HFFc6 (cell line): Measurements from ENCODE around the gene CYP26B1. TPM values are rescaled to one million over a fixed set of nuclear protein-coding genes. Genes with fewer than 3 reads are reported as not detected.

Experiments used
- DNase-seq: peaks from one replicate; pipeline ENCODE4 v3.0.0-alpha.2; 2018
- H3K27ac Mint-ChIP-seq: 2 replicates; pipeline ENCODE4 v1.8.0; 2020; ENCODE audit warnings: mild to moderate bottlenecking, mixed read lengths
- H3K27me3 Mint-ChIP-seq: 2 replicates; pipeline ENCODE4 v1.8.0; 2021; ENCODE audit warnings: mild to moderate bottlenecking, moderate library complexity, mixed read lengths; ENCODE audit not compliant: insufficient read depth
- H3K36me3 Mint-ChIP-seq: 2 replicates; pipeline ENCODE4 v1.8.0; 2021; ENCODE audit warnings: low read depth, mixed read lengths
- H3K4me1 Mint-ChIP-seq: 2 replicates; pipeline ENCODE4 v1.8.0; 2020; ENCODE audit warnings: low read depth, mixed read lengths
- H3K4me3 Mint-ChIP-seq: 2 replicates; pipeline ENCODE4 v1.8.0; 2020; ENCODE audit warnings: mild to moderate bottlenecking, moderate library complexity, mixed read lengths
- H3K9me3 Mint-ChIP-seq: 2 replicates; pipeline ENCODE4 v1.8.0; 2020; ENCODE audit warnings: mild to moderate bottlenecking, mixed read lengths
- CTCF ChIP-seq: fragments of 200-600 bp; sonication (generic); IDR thresholded peaks from 2 replicates; pipeline ENCODE4 v1.5.0; 2021; ENCODE audit warnings: antibody characterized with exemption, mild to moderate bottlenecking
- total RNA-seq, 6 experiments: library from RNA; stranded (reverse); fragmentation: NEBNext Ultra II Directional; extraction: Animal tissue kit (Norgen Biotek cat#: 25700); gene quantifications; 2 replicates in 1 of 6; 3 replicates in 5 of 6; pipeline ENCODE4 v1.2.3, GENCODE V29; 2021

CYP26B1 gene
- total RNA-seq, 6 experiments from 2014 or later, result 0.05 to 0.66 (median 0.14) TPM; not detected in 1

GRCh38 chr2:72134997-72135800 is 12.5 kb downstream of the CYP26B1 start:
- Mint-ChIP-seq H3K36me3 (no peaks in the 10 kb centered on the region), H3K9me3 (no peaks in the 10 kb centered on the region), H3K4me3 (no peak overlapping the region), H3K4me1 (no peaks in the 10 kb centered on the region), H3K27me3 (peaks cover 4% of the 10 kb centered on the region), H3K27ac (no peak overlapping the region)
- TF ChIP-seq CTCF, result no peak
- DNase-seq, result no peak

GRCh38 chr2:72134408-72134996 is 13.2 kb downstream of the CYP26B1 start:
- DNase-seq, result no peak
- Mint-ChIP-seq H3K27ac (no peak overlapping the region), H3K4me3 (no peak overlapping the region), H3K9me3 (no peaks in the 10 kb centered on the region), H3K27me3 (peaks cover 6% of the 10 kb centered on the region), H3K36me3 (no peaks in the 10 kb centered on the region), H3K4me1 (no peaks in the 10 kb centered on the region)
- no peak for TF ChIP-seq CTCF

- no peaks in the 10 kb centered on the region for H3K4me1 Mint-ChIP-seq
- H3K9me3 Mint-ChIP-seq, result no peaks in the 10 kb centered on the region
- no peak overlapping the region for H3K4me3 Mint-ChIP-seq
- no peak overlapping the region for H3K27ac Mint-ChIP-seq
- H3K27me3 Mint-ChIP-seq, result peaks cover 6% of the 10 kb centered on the region
- H3K36me3 Mint-ChIP-seq, result no peaks in the 10 kb centered on the region
- no peak for DNase-seq
- TF ChIP-seq CTCF, result no peak
These were observed 13.8 kb downstream of the CYP26B1 start for GRCh38 chr2:72133721-72134407.

- TF ChIP-seq CTCF, result no peak
- no peaks in the 10 kb centered on the region for H3K4me1 Mint-ChIP-seq
- DNase-seq, result no peak
- no peak overlapping the region for H3K27ac Mint-ChIP-seq
- H3K4me3 Mint-ChIP-seq, result no peak overlapping the region
- H3K27me3 Mint-ChIP-seq, result peaks cover 8% of the 10 kb centered on the region; the same call in 1 of the 2 replicates
- H3K9me3 Mint-ChIP-seq, result no peaks in the 10 kb centered on the region
- no peaks in the 10 kb centered on the region for H3K36me3 Mint-ChIP-seq
These were observed 14.5 kb downstream of the CYP26B1 start for GRCh38 chr2:72132981-72133720.
